Suprapubic skin (tissue), 4 donors: ENCODE results near the gene ZNF275.

Source experiments
- CTCF ChIP-seq, 2 donors: fragments of 200-600 bp in 1 of 2; fragments of 450-650 bp in 1 of 2; sonication (generic) in 1 of 2; IDR thresholded peaks; one replicate each; pipeline ENCODE4 v1.5.1; 2016 to 2019; ENCODE audit warnings: antibody characterized with exemption in 2 of 2, mild to moderate bottlenecking in 1 of 2, moderate library complexity in 1 of 2
- EP300 ChIP-seq: sonication (generic); formaldehyde crosslinking; IDR thresholded peaks from one replicate; pipeline ENCODE4 v1.6.1; 2017; ENCODE audit warnings: antibody characterized with exemption
- POLR2A ChIP-seq, 2 donors: fragments of 450-650 bp; IDR thresholded peaks; one replicate each; pipeline ENCODE4 v1.6.1; 2017; ENCODE audit warnings: antibody characterized with exemption in 2 of 2, mild to moderate bottlenecking in 2 of 2, moderate library complexity in 2 of 2
- POLR2AphosphoS5 ChIP-seq, 3 donors: sonication (generic); formaldehyde crosslinking; IDR thresholded peaks; one replicate each; pipeline ENCODE4 v1.6.1; 2017; ENCODE audit warnings: antibody characterized with exemption in 3 of 3

- TF ChIP-seq CTCF (IDR thresholded peaks at IDR 0.05) = no peak
- no peak for TF ChIP-seq POLR2AphosphoS5 (IDR thresholded peaks at IDR 0.05)
- no peak for TF ChIP-seq POLR2A (IDR thresholded peaks at IDR 0.05)
- no peak for TF ChIP-seq EP300
Observed at GRCh38 chrX:153387345-153387744, 53.4 kb downstream of the ZNF275 start.
